ENCODE data around the gene TNRC6A.
"Not testable (repeated sequence)": the region's sequence is repeated elsewhere in the genome, so short reads cannot be mapped to it uniquely, and the experiment has no call there.

DNA sequence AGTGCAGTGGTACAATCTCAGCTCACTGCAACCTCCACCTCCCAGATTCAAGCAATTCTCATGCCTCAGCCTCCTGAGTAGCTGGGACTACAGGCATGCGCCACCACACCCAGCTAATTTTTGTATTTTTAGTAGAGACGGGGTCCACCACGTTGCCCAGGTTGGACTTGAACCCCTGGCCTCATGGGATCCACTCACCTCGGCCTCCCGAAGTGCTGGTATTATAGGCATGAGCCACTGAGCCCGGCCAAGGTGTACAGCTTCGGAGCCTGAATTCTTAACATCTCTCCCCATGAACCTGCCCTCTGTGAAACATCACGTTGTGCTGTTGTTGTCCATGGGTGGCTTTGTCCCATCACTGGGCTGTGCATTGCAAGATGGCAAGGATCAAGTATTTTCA is 127.4 kb downstream of the TNRC6A start:
- TF ChIP-seq, protein P1, sequence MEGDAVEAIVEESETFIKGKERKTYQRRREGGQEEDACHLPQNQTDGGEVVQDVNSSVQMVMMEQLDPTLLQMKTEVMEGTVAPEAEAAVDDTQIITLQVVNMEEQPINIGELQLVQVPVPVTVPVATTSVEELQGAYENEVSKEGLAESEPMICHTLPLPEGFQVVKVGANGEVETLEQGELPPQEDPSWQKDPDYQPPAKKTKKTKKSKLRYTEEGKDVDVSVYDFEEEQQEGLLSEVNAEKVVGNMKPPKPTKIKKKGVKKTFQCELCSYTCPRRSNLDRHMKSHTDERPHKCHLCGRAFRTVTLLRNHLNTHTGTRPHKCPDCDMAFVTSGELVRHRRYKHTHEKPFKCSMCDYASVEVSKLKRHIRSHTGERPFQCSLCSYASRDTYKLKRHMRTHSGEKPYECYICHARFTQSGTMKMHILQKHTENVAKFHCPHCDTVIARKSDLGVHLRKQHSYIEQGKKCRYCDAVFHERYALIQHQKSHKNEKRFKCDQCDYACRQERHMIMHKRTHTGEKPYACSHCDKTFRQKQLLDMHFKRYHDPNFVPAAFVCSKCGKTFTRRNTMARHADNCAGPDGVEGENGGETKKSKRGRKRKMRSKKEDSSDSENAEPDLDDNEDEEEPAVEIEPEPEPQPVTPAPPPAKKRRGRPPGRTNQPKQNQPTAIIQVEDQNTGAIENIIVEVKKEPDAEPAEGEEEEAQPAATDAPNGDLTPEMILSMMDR (conservative IDR thresholded peaks at IDR 0.05; ENCODE audit: low read depth in 2 of 2): not testable (repeated sequence)
- TF ChIP-seq POLR2AphosphoS5 (IDR thresholded peaks at IDR 0.05; ENCODE audit: low read depth); EZH2 (IDR thresholded peaks at IDR 0.05; ENCODE audit: low read depth, unreplicated experiment): not testable (repeated sequence)
